ENCODE data around the gene PPP1R3E.
A peak's percentile ranks its signal among the peaks of the same experiment; 100 is the strongest.

PPP1R3E gene

GRCh38 chr14:23296012-23296777 lies 6.5 kb downstream of the PPP1R3E start:
- no peak for DNase-seq (ENCODE audit: extremely low read depth, low read depth)
- TF ChIP-seq, protein P1, sequence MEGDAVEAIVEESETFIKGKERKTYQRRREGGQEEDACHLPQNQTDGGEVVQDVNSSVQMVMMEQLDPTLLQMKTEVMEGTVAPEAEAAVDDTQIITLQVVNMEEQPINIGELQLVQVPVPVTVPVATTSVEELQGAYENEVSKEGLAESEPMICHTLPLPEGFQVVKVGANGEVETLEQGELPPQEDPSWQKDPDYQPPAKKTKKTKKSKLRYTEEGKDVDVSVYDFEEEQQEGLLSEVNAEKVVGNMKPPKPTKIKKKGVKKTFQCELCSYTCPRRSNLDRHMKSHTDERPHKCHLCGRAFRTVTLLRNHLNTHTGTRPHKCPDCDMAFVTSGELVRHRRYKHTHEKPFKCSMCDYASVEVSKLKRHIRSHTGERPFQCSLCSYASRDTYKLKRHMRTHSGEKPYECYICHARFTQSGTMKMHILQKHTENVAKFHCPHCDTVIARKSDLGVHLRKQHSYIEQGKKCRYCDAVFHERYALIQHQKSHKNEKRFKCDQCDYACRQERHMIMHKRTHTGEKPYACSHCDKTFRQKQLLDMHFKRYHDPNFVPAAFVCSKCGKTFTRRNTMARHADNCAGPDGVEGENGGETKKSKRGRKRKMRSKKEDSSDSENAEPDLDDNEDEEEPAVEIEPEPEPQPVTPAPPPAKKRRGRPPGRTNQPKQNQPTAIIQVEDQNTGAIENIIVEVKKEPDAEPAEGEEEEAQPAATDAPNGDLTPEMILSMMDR (IDR thresholded peaks at IDR 0.05; ENCODE audit: low read depth, low read length, missing control alignments): no peak
- no peak overlapping the region for H3K4me3 ChIP-seq (replicated peaks; ENCODE audit: low read depth, low read length)

GRCh38 chr14:23294734-23295561 lies 7.7 kb downstream of the PPP1R3E start:
- TF ChIP-seq, protein P1 (IDR thresholded peaks at IDR 0.05; ENCODE audit: low read depth, low read length, missing control alignments): peak; percentile 88
- no peak for DNase-seq (ENCODE audit: extremely low read depth, low read depth)
- no peak overlapping the region for H3K4me3 ChIP-seq (replicated peaks; ENCODE audit: low read depth, low read length)

GRCh38 chr14:23286902-23287479 lies 15.7 kb downstream of the PPP1R3E start:
- DNase-seq (ENCODE audit: extremely low read depth, low read depth): no peak
- H3K4me3 ChIP-seq (replicated peaks; ENCODE audit: low read depth, low read length): peak overlapping the region; percentile 89
- TF ChIP-seq, protein P1 (IDR thresholded peaks at IDR 0.05; ENCODE audit: low read depth, low read length, missing control alignments): no peak

DNA sequence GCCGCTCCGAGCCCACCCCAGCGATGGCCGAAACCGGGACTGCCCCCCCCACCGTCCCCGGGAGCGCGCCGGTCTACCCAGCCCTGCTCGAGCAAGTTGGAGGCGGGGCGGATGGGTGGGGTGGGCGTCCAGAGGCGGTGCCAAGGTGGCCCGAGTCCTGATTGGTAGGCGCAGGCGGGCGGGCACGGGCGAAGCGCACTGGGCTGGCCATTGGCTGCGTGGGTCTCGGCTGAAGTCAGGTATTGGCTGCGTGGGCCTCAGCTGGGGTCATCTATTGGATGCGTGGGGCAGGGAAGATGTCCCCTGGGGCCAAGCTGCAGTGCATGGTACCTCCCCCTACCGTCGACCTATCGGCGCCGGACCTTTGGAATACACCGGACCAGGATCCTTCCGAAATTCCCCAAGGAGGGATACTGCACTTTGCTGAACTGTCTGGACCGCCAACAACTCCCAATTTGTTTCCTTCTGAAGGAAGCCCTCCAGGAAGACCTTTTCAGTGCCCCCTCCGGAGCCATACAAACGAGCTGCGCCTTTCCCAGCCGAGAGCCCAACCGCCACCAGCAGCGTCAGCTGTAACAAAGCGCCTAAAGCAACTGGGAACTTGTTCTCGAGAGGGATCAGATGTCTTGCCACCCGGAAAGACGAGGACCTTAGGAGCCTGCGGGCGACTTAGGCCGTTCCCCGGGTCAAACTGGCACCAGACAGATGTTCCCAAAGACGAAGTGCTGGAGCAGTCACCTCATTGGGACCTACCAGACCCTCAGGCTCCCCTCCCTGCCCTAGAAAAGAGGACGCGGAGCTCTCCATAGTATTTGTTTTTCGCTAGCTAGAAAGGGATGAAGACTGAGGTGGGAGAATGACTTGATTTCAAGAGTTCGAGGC lies 16.4 kb downstream of the PPP1R3E start, which contains the start of gene HOMEZ:
HOMEZ (minus strand) TSS at position 113 of the 882 bp plus-strand sequence. CDS start 180 bp downstream, outside the sequence.
- TF ChIP-seq, protein P1 (IDR thresholded peaks at IDR 0.05; ENCODE audit: low read depth, low read length, missing control alignments): no peak
- H3K4me3 ChIP-seq (replicated peaks; ENCODE audit: low read depth, low read length): peak within 1 kb of the TSS; percentile 89
- peak; percentile 92 for DNase-seq (ENCODE audit: extremely low read depth, low read depth)

DNA sequence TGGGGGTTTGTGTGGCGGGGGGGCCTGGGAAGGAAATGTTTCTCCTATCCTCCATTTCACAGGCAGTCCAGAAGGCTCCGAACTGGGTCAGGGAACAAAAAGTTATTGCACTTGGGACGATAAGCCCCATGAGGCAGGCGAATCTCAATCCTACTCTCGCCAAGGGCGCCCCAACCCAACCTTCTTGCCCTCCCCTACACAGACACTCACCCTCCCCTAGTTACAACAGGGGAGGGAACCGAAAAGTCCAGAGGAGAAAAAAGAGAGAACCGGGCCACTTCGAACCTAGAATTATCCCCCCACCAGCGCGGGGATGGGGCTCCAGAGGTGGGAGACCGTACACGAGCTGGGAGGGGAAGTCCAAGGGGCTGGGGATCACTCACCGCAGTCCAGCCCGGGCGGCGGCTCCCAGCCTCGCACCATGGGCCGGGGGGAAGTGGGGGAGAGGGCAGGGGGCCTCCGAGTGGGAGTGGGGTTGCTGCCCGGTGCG lies 17.1 kb downstream of the PPP1R3E start:
- peak overlapping the region; percentile 89 for H3K4me3 ChIP-seq (replicated peaks; ENCODE audit: low read depth, low read length)
- no peak for DNase-seq (ENCODE audit: extremely low read depth, low read depth)
- TF ChIP-seq, protein P1 (IDR thresholded peaks at IDR 0.05; ENCODE audit: low read depth, low read length, missing control alignments): no peak
